Activated naive CD8-positive, alpha-beta T cell treated with anti-CD3 and anti-CD28 coated beads, Interleukin-2, amount 50 U/mL, for 24 hours (primary cell): ENCODE measurements around the gene TBC1D16.

Source experiments
- ATAC-seq: fragments of 150-1000 bp; cut with Tn5 transposase; one replicate; pipeline ENCODE4 v1.10.0; 2021
- DNase-seq: peaks from one replicate; pipeline ENCODE4 v3.0.0; 2021
- H3K27ac Mint-ChIP-seq: one replicate; pipeline ENCODE4 v1.8.0; 2021; ENCODE audit warnings: mild to moderate bottlenecking, mixed read lengths
- H3K27me3 Mint-ChIP-seq: one replicate; pipeline ENCODE4 v1.8.0; 2021; ENCODE audit warnings: mixed read lengths
- H3K36me3 Mint-ChIP-seq: one replicate; pipeline ENCODE4 v1.8.0; 2021; ENCODE audit warnings: low read depth, mixed read lengths
- H3K4me1 Mint-ChIP-seq: one replicate; pipeline ENCODE4 v1.8.0; 2021; ENCODE audit warnings: mixed read lengths
- H3K4me3 Mint-ChIP-seq: one replicate; pipeline ENCODE4 v1.8.0; 2021; ENCODE audit warnings: mild to moderate bottlenecking, moderate library complexity, mixed read lengths
- H3K9me3 Mint-ChIP-seq: one replicate; pipeline ENCODE4 v1.8.0; 2021; ENCODE audit warnings: mixed read lengths

The TBC1D16 gene, protein sequence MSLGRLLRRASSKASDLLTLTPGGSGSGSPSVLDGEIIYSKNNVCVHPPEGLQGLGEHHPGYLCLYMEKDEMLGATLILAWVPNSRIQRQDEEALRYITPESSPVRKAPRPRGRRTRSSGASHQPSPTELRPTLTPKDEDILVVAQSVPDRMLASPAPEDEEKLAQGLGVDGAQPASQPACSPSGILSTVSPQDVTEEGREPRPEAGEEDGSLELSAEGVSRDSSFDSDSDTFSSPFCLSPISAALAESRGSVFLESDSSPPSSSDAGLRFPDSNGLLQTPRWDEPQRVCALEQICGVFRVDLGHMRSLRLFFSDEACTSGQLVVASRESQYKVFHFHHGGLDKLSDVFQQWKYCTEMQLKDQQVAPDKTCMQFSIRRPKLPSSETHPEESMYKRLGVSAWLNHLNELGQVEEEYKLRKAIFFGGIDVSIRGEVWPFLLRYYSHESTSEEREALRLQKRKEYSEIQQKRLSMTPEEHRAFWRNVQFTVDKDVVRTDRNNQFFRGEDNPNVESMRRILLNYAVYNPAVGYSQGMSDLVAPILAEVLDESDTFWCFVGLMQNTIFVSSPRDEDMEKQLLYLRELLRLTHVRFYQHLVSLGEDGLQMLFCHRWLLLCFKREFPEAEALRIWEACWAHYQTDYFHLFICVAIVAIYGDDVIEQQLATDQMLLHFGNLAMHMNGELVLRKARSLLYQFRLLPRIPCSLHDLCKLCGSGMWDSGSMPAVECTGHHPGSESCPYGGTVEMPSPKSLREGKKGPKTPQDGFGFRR

DNA sequence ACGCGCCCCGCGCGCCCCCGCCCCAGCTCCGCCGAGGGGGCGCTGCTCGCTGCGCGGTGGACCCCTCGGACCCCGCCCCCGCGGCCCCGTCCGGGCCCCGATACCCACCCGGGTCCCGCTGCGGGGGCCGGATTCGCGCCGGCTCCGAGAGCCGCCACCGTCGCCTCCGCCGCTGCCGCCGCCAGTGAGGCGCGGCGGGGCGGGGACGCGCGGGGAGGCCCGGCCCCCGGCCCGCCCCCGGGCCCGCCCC, at the start of gene TBC1D16:
TSS of gene TBC1D16 (minus strand) at position 186 of the 250 bp plus-strand sequence. CDS start 22,325 bp downstream, outside the sequence.
- H3K36me3 Mint-ChIP-seq: no peaks in the 10 kb centered on the region
- H3K4me3 Mint-ChIP-seq: peak within 1 kb of the TSS; percentile 89
- DNase-seq (no peak), ATAC-seq (no peak)
- H3K27ac Mint-ChIP-seq: peak within 1 kb of the TSS; percentile 72
- H3K4me1 Mint-ChIP-seq: peaks cover 14% of the 10 kb centered on the region
- H3K27me3 Mint-ChIP-seq: peaks cover 16% of the 10 kb centered on the region
- no peaks in the 10 kb centered on the region for H3K9me3 Mint-ChIP-seq

DNA sequence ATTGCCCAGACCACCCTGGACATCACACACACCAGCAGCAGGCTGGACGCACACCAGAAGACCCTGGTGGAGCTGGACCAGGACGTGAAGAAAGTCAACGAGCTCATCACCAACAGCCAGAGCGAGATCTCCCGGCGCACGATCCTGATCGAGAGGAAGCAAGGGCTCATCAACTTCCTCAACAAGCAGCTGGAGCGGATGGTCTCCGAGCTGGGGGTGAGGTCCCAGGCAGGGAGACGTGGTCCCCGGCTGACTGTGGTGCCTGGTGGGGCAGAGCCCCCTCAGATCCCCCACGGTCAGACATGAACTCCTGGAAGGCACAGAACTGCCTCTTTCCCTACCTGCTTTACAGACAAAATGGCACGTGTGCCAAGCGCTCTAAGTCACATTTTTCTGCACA, 49.1 kb upstream of the TBC1D16 start:
- no peaks in the 10 kb centered on the region for H3K27me3 Mint-ChIP-seq
- no peak for DNase-seq
- no peaks in the 10 kb centered on the region for H3K36me3 Mint-ChIP-seq
- no peaks in the 10 kb centered on the region for H3K9me3 Mint-ChIP-seq
- H3K4me3 Mint-ChIP-seq: no peak overlapping the region
- H3K27ac Mint-ChIP-seq: no peak overlapping the region
- peaks cover 3% of the 10 kb centered on the region for H3K4me1 Mint-ChIP-seq
- ATAC-seq: no peak

DNA sequence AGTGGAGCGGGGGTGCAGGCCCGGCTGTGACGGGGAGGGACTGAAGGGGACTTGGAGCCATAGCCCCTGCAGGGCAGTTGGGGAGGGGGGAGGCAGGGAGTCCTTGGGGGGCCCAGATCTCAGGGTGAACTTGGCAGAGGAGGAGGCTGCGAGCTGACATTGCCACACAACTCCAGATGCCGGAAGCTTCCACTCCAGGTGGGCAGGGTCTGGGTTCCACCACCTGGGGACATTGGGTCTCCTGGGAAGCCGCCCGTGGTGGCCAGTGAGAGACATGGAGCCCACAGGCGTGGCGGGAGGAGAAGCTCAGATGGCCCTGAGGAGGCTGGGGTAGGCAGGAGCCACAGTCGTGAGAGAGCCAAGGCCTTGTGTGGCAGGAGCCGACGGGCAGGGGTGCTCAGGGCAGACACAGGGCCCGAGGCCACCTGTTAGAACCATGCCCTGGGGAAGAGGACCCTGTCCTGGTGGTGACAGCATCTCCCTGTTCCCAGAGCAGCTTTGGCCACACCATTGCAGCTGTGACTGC, 47.5 kb upstream of the TBC1D16 start:
- Mint-ChIP-seq H3K4me3 (no peak overlapping the region), H3K9me3 (no peaks in the 10 kb centered on the region), H3K27me3 (no peaks in the 10 kb centered on the region), H3K27ac (no peak overlapping the region), H3K36me3 (no peaks in the 10 kb centered on the region), H3K4me1 (peaks cover 3% of the 10 kb centered on the region)
- peak; percentile 12 for ATAC-seq
- no peak for DNase-seq

DNA sequence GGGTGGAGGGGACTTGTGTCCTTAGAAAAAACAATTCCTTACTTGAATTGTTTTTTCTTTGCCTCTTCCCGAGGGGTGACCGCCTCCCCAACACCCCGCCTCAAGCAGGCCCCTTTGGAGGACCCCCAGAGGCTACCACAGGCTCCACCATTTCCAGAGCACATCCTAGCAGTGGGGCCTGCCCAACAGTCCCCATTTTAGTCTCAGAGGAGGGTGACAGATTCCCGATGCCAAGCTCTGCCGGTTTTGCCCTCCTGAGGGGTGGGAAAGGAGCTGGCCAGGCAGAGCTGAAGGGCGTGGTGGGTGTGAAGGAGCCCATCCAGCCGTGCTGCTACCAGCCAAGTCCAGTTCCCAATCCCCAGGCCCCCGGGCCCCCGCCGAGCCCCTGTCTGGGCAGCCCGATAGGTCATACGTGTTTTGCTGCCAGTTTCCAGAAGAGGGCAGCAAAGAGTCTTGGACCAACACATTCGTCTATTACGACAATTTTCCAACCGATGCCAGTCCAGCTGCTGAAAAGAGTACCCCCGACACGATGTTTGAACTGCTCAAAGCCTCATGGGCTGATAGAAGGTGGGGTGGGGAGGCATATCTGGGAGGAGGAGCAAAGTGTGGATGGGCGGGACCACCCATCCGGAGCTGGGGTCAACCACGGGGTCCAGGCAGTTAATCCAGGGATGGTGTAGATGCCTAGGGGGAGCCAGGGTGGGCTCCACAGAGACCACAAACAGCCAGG, 46.9 kb upstream of the TBC1D16 start:
- Mint-ChIP-seq H3K9me3 (no peaks in the 10 kb centered on the region), H3K36me3 (no peaks in the 10 kb centered on the region), H3K4me1 (peaks cover 3% of the 10 kb centered on the region), H3K27me3 (no peaks in the 10 kb centered on the region), H3K27ac (no peak overlapping the region), H3K4me3 (no peak overlapping the region)
- peak; percentile 70 for ATAC-seq
- peak; percentile 65 for DNase-seq

DNA sequence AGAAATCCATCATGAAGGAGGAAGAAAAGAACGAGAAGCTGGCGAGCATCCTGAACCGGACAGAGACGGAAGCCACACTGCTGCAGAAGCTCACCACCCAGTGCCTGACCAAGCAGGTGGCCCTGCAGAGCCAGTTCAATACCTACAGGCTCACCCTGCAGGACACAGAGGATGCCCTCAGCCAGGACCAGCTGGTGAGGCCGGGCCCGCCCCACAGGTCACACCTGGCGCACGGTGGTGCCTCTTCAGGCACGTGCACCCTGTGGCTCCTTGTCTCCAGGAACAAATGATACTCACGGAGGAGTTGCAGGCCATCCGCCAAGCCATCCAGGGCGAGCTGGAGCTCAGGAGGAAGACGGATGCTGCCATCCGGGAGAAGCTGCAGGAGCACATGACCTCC, 45.9 kb upstream of the TBC1D16 start:
- Mint-ChIP-seq H3K4me3 (no peak overlapping the region), H3K27me3 (no peaks in the 10 kb centered on the region), H3K27ac (no peak overlapping the region), H3K4me1 (peaks cover 3% of the 10 kb centered on the region), H3K9me3 (no peaks in the 10 kb centered on the region), H3K36me3 (no peaks in the 10 kb centered on the region)
- no peak for DNase-seq
- no peak for ATAC-seq

DNA sequence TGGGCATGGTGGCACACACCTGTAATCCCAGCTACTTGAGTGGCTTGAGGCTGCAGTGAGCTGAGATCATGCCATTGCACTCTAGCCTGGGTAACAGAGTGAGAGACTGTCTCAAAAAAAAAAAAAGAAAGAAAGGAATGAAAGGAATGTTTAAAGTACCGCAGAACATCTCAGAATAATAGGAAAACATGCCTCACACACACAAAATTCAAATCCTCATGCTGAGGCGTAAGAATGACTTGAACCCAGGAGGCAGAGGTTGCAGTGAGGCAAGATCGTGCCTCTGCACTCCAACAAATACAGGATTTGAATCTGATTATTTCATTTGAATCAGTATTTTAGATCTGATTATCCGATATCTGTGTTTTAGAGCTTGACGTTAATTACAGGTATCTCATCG, 44.4 kb upstream of the TBC1D16 start:
- Mint-ChIP-seq H3K36me3 (no peaks in the 10 kb centered on the region), H3K27me3 (no peaks in the 10 kb centered on the region), H3K9me3 (no peaks in the 10 kb centered on the region), H3K27ac (no peak overlapping the region), H3K4me3 (no peak overlapping the region), H3K4me1 (peaks cover 3% of the 10 kb centered on the region)
- ATAC-seq (no peak), DNase-seq (no peak)

DNA sequence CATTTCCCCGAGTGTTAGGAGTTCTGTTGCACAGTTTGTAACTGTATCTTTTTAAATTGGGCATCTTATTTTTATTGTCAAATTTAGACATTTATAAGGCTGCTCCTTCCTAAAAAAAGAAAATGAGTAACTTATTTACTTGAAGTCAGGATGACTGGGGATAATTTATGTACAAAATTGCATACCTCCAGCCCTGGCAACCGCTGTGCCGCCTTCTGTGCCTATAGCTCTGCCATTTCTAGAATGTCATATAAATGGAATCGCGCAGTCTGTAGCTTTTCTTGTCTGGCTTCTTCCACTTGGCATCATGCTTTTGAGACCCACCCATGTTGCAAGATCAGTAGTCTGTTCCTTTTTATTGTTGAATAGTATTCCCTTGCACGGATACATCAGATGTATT, 36.7 kb upstream of the TBC1D16 start:
- Mint-ChIP-seq H3K9me3 (no peaks in the 10 kb centered on the region), H3K4me1 (peaks cover 2% of the 10 kb centered on the region), H3K36me3 (no peaks in the 10 kb centered on the region), H3K27me3 (no peaks in the 10 kb centered on the region), H3K4me3 (no peak overlapping the region), H3K27ac (no peak overlapping the region)
- no peak for DNase-seq
- ATAC-seq: no peak

DNA sequence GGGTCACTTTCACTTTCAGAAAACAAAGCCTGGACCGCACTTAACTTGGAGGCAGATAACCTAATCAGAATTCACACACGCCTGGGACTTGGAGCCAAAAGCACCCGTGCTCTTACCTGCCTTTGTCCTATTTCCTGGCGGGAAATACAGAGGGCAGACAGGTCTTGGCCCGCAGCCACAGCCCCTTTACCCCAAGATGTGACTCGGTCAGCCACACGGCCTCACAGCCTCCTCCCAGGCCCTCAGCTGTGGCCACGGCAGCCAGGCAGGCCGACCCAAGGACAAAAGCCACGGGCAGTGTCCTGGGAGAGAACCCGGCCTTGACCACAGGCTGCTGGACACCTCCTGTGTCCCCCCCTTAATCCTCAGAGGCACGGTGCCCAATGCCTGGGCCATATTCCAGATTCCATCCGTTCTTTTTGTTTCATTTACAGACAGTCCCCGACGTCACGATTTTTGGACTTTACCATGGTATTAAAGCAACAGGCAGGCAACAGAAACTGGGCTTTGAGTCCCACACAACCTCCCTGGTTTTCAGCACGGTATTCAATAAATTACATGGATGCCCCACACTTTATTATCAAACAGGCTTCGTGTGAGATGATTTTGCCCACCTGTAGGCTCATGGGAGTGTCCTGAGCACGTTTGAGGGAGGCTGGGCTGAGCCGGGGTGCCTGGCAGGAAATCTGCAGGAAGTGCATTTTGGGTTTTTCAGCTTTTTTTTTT, 35.6 kb upstream of the TBC1D16 start:
- no peak for DNase-seq
- no peak for ATAC-seq
- Mint-ChIP-seq H3K27ac (no peak overlapping the region), H3K9me3 (no peaks in the 10 kb centered on the region), H3K4me3 (no peak overlapping the region), H3K27me3 (no peaks in the 10 kb centered on the region), H3K36me3 (no peaks in the 10 kb centered on the region), H3K4me1 (peaks cover 2% of the 10 kb centered on the region)

DNA sequence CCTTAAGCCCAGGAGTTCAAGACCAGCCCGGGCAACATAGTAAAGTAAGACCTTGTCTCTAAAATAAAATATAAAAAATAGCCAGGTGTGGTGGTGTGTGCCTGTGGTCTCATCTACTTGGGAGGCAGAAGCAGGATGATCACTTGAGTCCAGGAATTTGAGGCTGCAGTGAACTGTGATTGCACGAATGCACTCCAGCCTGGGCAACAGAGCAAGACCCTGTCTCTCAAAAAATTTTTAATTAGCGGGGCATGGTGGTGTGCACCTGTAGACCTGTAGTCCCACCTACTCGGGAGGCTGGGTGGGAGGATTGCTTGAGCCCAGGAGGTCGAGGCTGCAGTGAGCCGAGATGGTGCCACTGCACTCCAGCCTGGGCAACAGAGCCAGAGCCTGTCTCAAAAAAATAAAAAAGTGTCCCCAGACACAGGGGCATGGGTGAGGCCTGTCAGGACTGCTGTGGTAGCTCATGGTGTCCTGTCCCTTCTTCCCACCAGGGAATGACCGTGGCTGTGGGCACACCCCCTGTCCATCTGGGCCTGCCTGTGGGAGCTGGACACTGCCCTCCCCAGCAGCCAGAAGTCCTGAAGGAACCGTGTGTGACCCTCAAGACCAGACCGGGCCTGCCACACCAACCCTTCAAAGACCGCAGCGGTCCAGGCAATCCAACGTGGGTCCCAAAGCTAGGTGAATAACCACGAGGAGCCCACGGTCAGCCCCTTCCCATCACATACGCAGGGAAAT, 34.9 kb upstream of the TBC1D16 start:
- Mint-ChIP-seq H3K4me3 (no peak overlapping the region), H3K27ac (no peak overlapping the region), H3K36me3 (no peaks in the 10 kb centered on the region), H3K4me1 (peaks cover 2% of the 10 kb centered on the region), H3K9me3 (no peaks in the 10 kb centered on the region), H3K27me3 (no peaks in the 10 kb centered on the region)
- ATAC-seq (no peak), DNase-seq (no peak)

DNA sequence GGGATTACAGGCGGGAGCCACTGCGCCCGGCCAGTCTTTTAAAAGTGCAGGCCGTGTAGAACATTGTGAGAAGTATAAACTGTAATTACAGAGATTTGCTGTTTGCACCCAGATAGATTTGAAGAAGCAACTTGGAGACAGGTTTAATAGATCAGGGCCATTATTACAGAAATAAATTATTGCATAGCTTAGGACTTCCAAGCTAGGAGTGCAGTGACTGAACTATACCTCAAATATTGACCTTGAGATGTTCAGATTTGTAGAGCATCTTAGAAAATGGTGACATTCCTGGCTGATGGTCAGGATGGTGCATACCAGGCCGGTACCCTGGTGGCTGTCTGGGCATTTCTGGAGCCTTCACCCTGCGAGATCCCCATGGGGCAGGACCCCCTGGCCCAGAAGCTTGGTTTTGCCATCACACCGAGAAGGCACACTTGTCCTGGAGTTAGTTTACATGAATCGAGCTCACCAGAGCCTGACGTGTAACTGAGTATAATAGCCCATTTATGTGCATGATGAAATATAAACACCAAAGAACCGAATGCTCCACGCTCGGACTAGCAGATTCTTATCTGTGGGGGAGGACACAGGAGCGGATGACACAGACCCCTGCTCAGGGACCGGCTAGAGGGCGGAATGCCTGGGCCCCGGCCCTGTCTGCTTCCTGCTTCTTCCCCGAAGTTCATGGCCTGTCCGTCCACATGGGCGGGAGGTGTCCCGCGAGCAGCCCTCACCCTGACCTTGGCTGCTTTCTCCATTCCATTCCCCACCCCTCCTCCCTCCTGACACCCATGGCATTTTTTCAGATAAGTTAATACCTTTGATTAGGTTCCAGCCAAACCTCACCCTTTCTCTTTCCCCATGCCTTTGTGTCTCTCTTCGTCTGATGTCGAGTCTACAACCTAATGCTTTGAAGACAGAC, 32.9 kb upstream of the TBC1D16 start:
- Mint-ChIP-seq H3K9me3 (no peaks in the 10 kb centered on the region), H3K4me3 (no peak overlapping the region), H3K27ac (no peak overlapping the region), H3K4me1 (peaks cover 2% of the 10 kb centered on the region), H3K27me3 (no peaks in the 10 kb centered on the region), H3K36me3 (no peaks in the 10 kb centered on the region)
- ATAC-seq (no peak), DNase-seq (no peak)

DNA sequence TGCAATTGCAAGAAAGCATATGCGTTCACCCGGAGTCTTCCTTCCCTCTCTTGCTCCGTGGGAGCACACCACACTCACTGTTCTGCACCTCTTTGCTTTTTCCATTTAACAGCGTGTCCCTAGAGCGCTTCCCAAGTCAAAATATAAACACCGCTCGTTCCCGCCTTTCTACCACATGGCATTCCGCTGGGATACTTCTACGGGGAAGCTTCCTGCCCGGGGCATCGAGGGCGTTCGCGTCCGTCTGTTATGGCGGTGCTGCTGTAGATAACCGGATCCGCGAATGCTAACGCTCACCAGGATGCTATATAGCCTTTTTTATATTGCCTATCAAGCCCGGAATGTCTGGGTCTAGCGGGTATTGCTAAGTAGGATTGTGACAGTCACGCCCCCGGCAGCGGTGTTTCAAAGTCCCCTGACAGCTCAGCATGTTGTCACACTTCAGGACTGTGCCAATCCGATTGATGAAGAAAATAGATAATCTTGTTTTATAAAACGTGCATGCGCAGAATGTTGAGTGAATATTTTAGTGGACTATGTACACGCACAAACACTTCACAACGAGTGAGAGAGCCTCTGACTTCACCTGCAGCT, 31.8 kb upstream of the TBC1D16 start:
- H3K9me3 Mint-ChIP-seq: no peaks in the 10 kb centered on the region
- ATAC-seq (no peak), DNase-seq (no peak)
- peaks cover 2% of the 10 kb centered on the region for H3K4me1 Mint-ChIP-seq
- H3K36me3 Mint-ChIP-seq: no peaks in the 10 kb centered on the region
- H3K4me3 Mint-ChIP-seq: no peak overlapping the region
- H3K27me3 Mint-ChIP-seq: no peaks in the 10 kb centered on the region
- H3K27ac Mint-ChIP-seq: no peak overlapping the region

DNA sequence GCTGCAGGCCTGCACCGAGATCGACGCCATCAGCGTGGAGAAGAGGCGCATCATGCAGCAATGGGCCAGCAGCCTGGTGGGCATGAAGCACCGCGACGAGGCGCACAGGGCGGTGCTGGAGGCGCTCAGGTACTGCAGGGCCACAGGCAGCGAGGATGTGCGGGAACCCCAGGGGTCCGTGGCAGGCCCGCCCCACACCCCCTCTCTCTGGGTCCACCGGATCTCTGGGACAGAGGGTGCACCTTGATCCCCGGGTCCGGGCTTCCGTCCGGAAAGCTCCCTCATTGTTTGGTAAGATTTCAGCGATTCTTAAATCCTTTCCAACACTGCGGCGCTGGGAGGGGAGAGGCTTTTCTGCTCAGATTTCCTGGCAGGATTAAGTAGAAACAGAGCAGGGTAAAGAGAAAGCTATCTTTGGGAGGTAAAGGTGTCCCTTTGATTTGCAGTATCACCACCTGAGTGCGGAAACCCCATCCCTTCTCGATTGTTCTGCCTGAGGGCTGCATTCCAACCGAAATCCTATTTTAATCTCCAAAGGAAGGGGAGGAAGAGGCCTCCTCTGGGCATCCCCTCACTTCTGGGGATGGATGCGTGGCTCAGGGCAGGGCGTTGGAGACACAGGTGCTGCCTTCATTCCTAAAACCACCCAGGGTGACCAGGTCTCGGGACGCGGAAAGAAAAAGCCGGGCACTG, 30.0 kb upstream of the TBC1D16 start:
- H3K9me3 Mint-ChIP-seq: no peaks in the 10 kb centered on the region
- H3K27me3 Mint-ChIP-seq: no peaks in the 10 kb centered on the region
- H3K4me3 Mint-ChIP-seq: no peak overlapping the region
- H3K4me1 Mint-ChIP-seq: no peaks in the 10 kb centered on the region
- DNase-seq (no peak), ATAC-seq (no peak)
- H3K27ac Mint-ChIP-seq: no peak overlapping the region
- H3K36me3 Mint-ChIP-seq: no peaks in the 10 kb centered on the region
